DND-41 (cell line): Measurements from ENCODE around the gene ANGPTL1.

Experiments
- ATAC-seq: fragments of 200-7000 bp; cut with Tn5 transposase; 3 replicates; pipeline ENCODE4 v1.9.1; 2021; ENCODE audit warnings: low read depth; ENCODE audit not compliant: insufficient read depth
- DNase-seq: peaks from one replicate; pipeline ENCODE4 v3.0.0-alpha.2; 2020
- H2AFZ ChIP-seq: 2 replicates; pipeline ENCODE4 v1.6.0; 2012; ENCODE audit warnings: low read depth, low read length
- H3K27ac ChIP-seq: 2 replicates; pipeline ENCODE4 v1.5.1; 2012; ENCODE audit warnings: low read length, inconsistent platforms
- H3K27me3 ChIP-seq: fragments of 200-600 bp; sonication (generic); 2 replicates; pipeline ENCODE4 v1.6.0; 2012; ENCODE audit warnings: low read length, mild to moderate bottlenecking, inconsistent platforms; ENCODE audit not compliant: insufficient read depth, poor library complexity
- H3K36me3 ChIP-seq: 2 replicates; pipeline ENCODE4 v1.5.1; 2012; ENCODE audit warnings: low read length, inconsistent platforms; ENCODE audit not compliant: insufficient read depth
- H3K4me1 ChIP-seq: 2 replicates; pipeline ENCODE4 v1.5.1; 2012; ENCODE audit warnings: mild to moderate bottlenecking, low read length; ENCODE audit not compliant: insufficient read depth
- H3K4me2 ChIP-seq: 2 replicates; pipeline ENCODE4 v1.6.0; 2012; ENCODE audit warnings: mild to moderate bottlenecking, moderate library complexity, low read length, inconsistent platforms; ENCODE audit not compliant: insufficient read depth
- H3K4me3 ChIP-seq, 2 experiments: fragments of 200-600 bp in 1 of 2; shearing (Covaris generic) in 1 of 2; 2 replicates each; pipeline ENCODE4 v1.5.1; 2012 to 2016; ENCODE audit warnings: inconsistent platforms in 2 of 2, low read length in 2 of 2, mild to moderate bottlenecking in 2 of 2, low read depth in 1 of 2, moderate library complexity in 1 of 2
- H3K79me2 ChIP-seq: 2 replicates; pipeline ENCODE4 v1.6.0; 2012; ENCODE audit warnings: low read length, inconsistent platforms; ENCODE audit not compliant: insufficient read depth
- H3K9ac ChIP-seq: 2 replicates; pipeline ENCODE4 v1.6.0; 2012; ENCODE audit warnings: low read depth, mild to moderate bottlenecking, inconsistent platforms, low read length, moderate library complexity
- H3K9me3 ChIP-seq: 2 replicates; pipeline ENCODE4 v1.5.1; 2012; ENCODE audit warnings: low read length, moderate library complexity, mild to moderate bottlenecking, inconsistent platforms; ENCODE audit not compliant: insufficient read depth, severe bottlenecking
- H4K20me1 ChIP-seq: 2 replicates; pipeline ENCODE4 v1.6.0; 2012; ENCODE audit warnings: low read length; ENCODE audit not compliant: insufficient read depth
- CTCF ChIP-seq: IDR thresholded peaks from 2 replicates; pipeline ENCODE4 v1.5.1; 2012; ENCODE audit warnings: borderline replicate concordance, low read length, moderate library complexity, mild to moderate bottlenecking; ENCODE audit not compliant: poor library complexity, severe bottlenecking; ENCODE audit errors: extremely low read depth
- EZH2 ChIP-seq: IDR thresholded peaks from 3 replicates; pipeline ENCODE4 v1.6.1; 2012; ENCODE audit warnings: borderline replicate concordance, low read depth, mild to moderate bottlenecking, moderate library complexity, low read length, inconsistent platforms; ENCODE audit not compliant: severe bottlenecking

The ANGPTL1 gene

GRCh38 chr1:178806665-178807300, 64.1 kb downstream of the ANGPTL1 start:
- ATAC-seq (no peak), DNase-seq (no peak)
- Histone ChIP-seq H3K4me2 (no peak overlapping the region), H3K9ac (no peak overlapping the region), H3K4me3 (no peak overlapping the region), H3K27me3 (no peaks in the 10 kb centered on the region), H3K79me2 (no peaks in the 10 kb centered on the region), H3K27ac (no peak overlapping the region), H2AFZ (no peak overlapping the region), H3K4me1 (no peaks in the 10 kb centered on the region), H3K9me3 (no peaks in the 10 kb centered on the region), H4K20me1 (0 out of 2 replicates have a peak, but pooled peaks cover 3% of the 10 kb centered on the region), H3K36me3 (peaks cover 11% of the 10 kb centered on the region; the same call in 1 of the 2 replicates)
- TF ChIP-seq CTCF = no peak
- no peak for TF ChIP-seq EZH2

- Histone ChIP-seq H3K27me3 (no peaks in the 10 kb centered on the region), H4K20me1 (0 out of 2 replicates have a peak, but pooled peaks cover 3% of the 10 kb centered on the region), H3K79me2 (no peaks in the 10 kb centered on the region), H3K27ac (no peak overlapping the region), H3K4me1 (no peaks in the 10 kb centered on the region), H3K4me3 (no peak overlapping the region), H2AFZ (no peak overlapping the region), H3K36me3 (peaks cover 6% of the 10 kb centered on the region; the same call in 1 of the 2 replicates), H3K9ac (no peak overlapping the region), H3K4me2 (no peak overlapping the region), H3K9me3 (no peaks in the 10 kb centered on the region)
- DNase-seq = no peak
- no peak for ATAC-seq
- TF ChIP-seq EZH2 (no peak), CTCF (no peak)
These were observed 68.0 kb downstream of the ANGPTL1 start for GRCh38 chr1:178802873-178803272.
